ENCODE data around the gene SLC10A3. TPM values are rescaled to one million over a fixed set of nuclear protein-coding genes. Genes with fewer than 3 reads are reported as not detected.

SLC10A3 gene
- total and polyA plus RNA-seq, 11 donors: 8.3 to 50.6 (median 15.5) TPM

- Histone ChIP-seq H3K27ac (no peak overlapping the region), H3K4me3 (no peak overlapping the region), H3K9me3 (peaks cover 0 to 10% (median 0%) of the 10 kb centered on the region in 12 donors), H3K27me3 (peaks cover 0 to 8% (median 0%) of the 10 kb centered on the region in 9 donors), H3K36me3 (peaks cover 0 to 12% (median under 1%) of the 10 kb centered on the region in 9 donors), H3K4me1 (peaks cover 0 to 25% (median 10%) of the 10 kb centered on the region in 12 donors)
- ATAC-seq (no peak), DNase-seq (no peak)
- intact Hi-C loops (cut with DNase I): no loop called here
- TF ChIP-seq CTCF (IDR thresholded peaks at IDR 0.05): no peak
- TF ChIP-seq POLR2A (IDR thresholded peaks at IDR 0.05): no peak
- 89 to 95% (median 92%) methylated on average over 16 of the region's 16 CpGs for WGBS, 4 donors
These were observed 22.6 kb upstream of the SLC10A3 start for GRCh38 chrX:154512879-154513553.

GRCh38 chrX:154511761-154512160 lies 21.3 kb upstream of the SLC10A3 start:
- H3K9me3 ChIP-seq: peaks cover 0 to 10% (median 0%) of the 10 kb centered on the region in 12 donors
- 63 to 79% (median 72%) methylated on average over 7 to 12 of the region's 12 CpGs for WGBS, 4 donors
- ATAC-seq: no peak
- H3K27me3 ChIP-seq: peaks cover 0 to 3% (median 0%) of the 10 kb centered on the region in 9 donors
- H3K36me3 ChIP-seq: peaks cover 0 to 17% (median 4%) of the 10 kb centered on the region in 9 donors
- TF ChIP-seq CTCF (IDR thresholded peaks at IDR 0.05) (no peak), POLR2A (IDR thresholded peaks at IDR 0.05) (no peak)
- no peak overlapping the region for H3K4me3 ChIP-seq
- H3K27ac ChIP-seq: peak overlapping the region in 1 of 12 donors; percentile 20
- no peak for DNase-seq
- H3K4me1 ChIP-seq: peaks cover 0 to 13% (median 2%) of the 10 kb centered on the region in 12 donors
- intact Hi-C loops (cut with DNase I): no loop called here

- DNase-seq (no peak), ATAC-seq (no peak)
- intact Hi-C loops (cut with DNase I): no loop called here
- 83 to 100% (median 93%) methylated on average over 5 of the region's 5 CpGs for WGBS, 4 donors
- H3K27me3 ChIP-seq: peaks cover 0 to 3% (median 0%) of the 10 kb centered on the region in 9 donors
- H3K9me3 ChIP-seq: peaks cover 0 to 10% (median 0%) of the 10 kb centered on the region in 12 donors
- H3K27ac ChIP-seq: no peak overlapping the region
- peaks cover 0 to 29% (median 10%) of the 10 kb centered on the region in 9 donors for H3K36me3 ChIP-seq
- TF ChIP-seq CTCF (IDR thresholded peaks at IDR 0.05) (no peak), POLR2A (IDR thresholded peaks at IDR 0.05) (no peak)
- no peak overlapping the region for H3K4me3 ChIP-seq
- H3K4me1 ChIP-seq: peaks cover 0 to 6% (median 0%) of the 10 kb centered on the region in 12 donors
These were observed 19.0 kb upstream of the SLC10A3 start for GRCh38 chrX:154509455-154509854.

GRCh38 chrX:154508384-154508745 lies 17.9 kb upstream of the SLC10A3 start:
- Histone ChIP-seq H3K27me3 (peaks cover 0 to 3% (median 0%) of the 10 kb centered on the region in 9 donors), H3K9me3 (peaks cover 0 to 10% (median 0%) of the 10 kb centered on the region in 12 donors), H3K27ac (no peak overlapping the region), H3K36me3 (peaks cover 0 to 29% (median 10%) of the 10 kb centered on the region in 9 donors), H3K4me3 (no peak overlapping the region), H3K4me1 (peaks cover 0 to 6% (median 0%) of the 10 kb centered on the region in 12 donors)
- DNase-seq (no peak), ATAC-seq (no peak)
- WGBS, 4 donors: 79 to 93% (median 92%) methylated on average over 5 to 13 of the region's 13 CpGs
- intact Hi-C loops (cut with DNase I): no loop called here
- TF ChIP-seq CTCF (IDR thresholded peaks at IDR 0.05) (no peak), POLR2A (IDR thresholded peaks at IDR 0.05) (no peak)

All from heart left ventricle (tissue), 16 donors.